GM23338 (cell line): ENCODE measurements around the gene LRMDA. TPM values are rescaled to one million over a fixed set of nuclear protein-coding genes. Genes with fewer than 3 reads are reported as not detected.

ENCODE experiments used
- ATAC-seq: fragments of 200-7000 bp; cut with Tn5 transposase; 3 replicates; pipeline ENCODE4 v1.9.1; 2020
- DNase-seq: peaks from one replicate; pipeline ENCODE4 v3.0.0-alpha.2; 2015; ENCODE audit warnings: low spot score
- H2AFZ ChIP-seq: fragments of 200-600 bp; sonication (generic); 2 replicates; pipeline ENCODE4 v1.8.0; 2016; ENCODE audit warnings: antibody characterized with exemption, mild to moderate bottlenecking, moderate library complexity
- H3F3A ChIP-seq: fragments of 200-600 bp; sonication (generic); replicated peaks from 2 replicates; pipeline ENCODE4 v1.8.0; 2017; ENCODE audit warnings: antibody characterized with exemption, mixed run types, low read depth
- H3K27ac ChIP-seq: fragments of 200-600 bp; sonication (generic); 2 replicates; pipeline ENCODE4 v1.6.1; 2016; ENCODE audit warnings: low read depth
- H3K27me3 ChIP-seq: fragments of 200-600 bp; sonication (generic); 2 replicates; pipeline ENCODE4 v1.8.0; 2016; ENCODE audit warnings: mild to moderate bottlenecking, mixed run types, moderate library complexity; ENCODE audit not compliant: insufficient read depth
- H3K36me3 ChIP-seq: fragments of 200-600 bp; sonication (generic); 2 replicates; pipeline ENCODE4 v1.8.0; 2016; ENCODE audit warnings: mild to moderate bottlenecking; ENCODE audit not compliant: insufficient read depth
- H3K4me1 ChIP-seq: fragments of 200-600 bp; sonication (generic); 2 replicates; pipeline ENCODE4 v1.8.0; 2016; ENCODE audit warnings: mild to moderate bottlenecking, moderate library complexity; ENCODE audit not compliant: insufficient read depth
- H3K4me2 ChIP-seq: fragments of 200-600 bp; sonication (generic); 2 replicates; pipeline ENCODE4 v1.7.1; 2017; ENCODE audit warnings: mixed run types
- H3K4me3 ChIP-seq: fragments of 200-600 bp; sonication (generic); 2 replicates; pipeline ENCODE4 v1.6.1; 2016; ENCODE audit warnings: mixed run types
- H3K79me2 ChIP-seq: fragments of 200-600 bp; sonication (generic); replicated peaks from 2 replicates; pipeline ENCODE4 v1.8.0; 2017; ENCODE audit warnings: mild to moderate bottlenecking; ENCODE audit not compliant: insufficient read depth
- H3K9me2 ChIP-seq: fragments of 200-600 bp; sonication (generic); 2 replicates; pipeline ENCODE4 v1.8.0; 2017; ENCODE audit not compliant: insufficient read depth
- H4K20me1 ChIP-seq: fragments of 200-600 bp; sonication (generic); replicated peaks from 2 replicates; pipeline ENCODE4 v1.8.0; 2017; ENCODE audit warnings: mild to moderate bottlenecking; ENCODE audit not compliant: insufficient read depth
- H3K27ac Mint-ChIP-seq: 2 replicates; pipeline ENCODE4 v1.8.0; 2020; ENCODE audit warnings: inconsistent platforms, mild to moderate bottlenecking, moderate library complexity, mixed read lengths
- H3K27me3 Mint-ChIP-seq: 3 replicates; pipeline ENCODE4 v1.8.0; 2022; ENCODE audit warnings: low read depth, mild to moderate bottlenecking, moderate library complexity, mixed read lengths, inconsistent platforms; ENCODE audit not compliant: insufficient read depth, poor library complexity
- H3K36me3 Mint-ChIP-seq: 3 replicates; pipeline ENCODE4 v1.8.0; 2021; ENCODE audit warnings: low read depth, mild to moderate bottlenecking, inconsistent platforms, moderate library complexity, mixed read lengths
- H3K4me1 Mint-ChIP-seq: 3 replicates; pipeline ENCODE4 v1.8.0; 2020; ENCODE audit warnings: mild to moderate bottlenecking, inconsistent platforms, mixed read lengths
- H3K4me3 Mint-ChIP-seq: 3 replicates; pipeline ENCODE4 v1.8.0; 2021; ENCODE audit warnings: moderate library complexity, mild to moderate bottlenecking, inconsistent platforms, mixed read lengths
- H3K9me3 Mint-ChIP-seq: 3 replicates; pipeline ENCODE4 v1.8.0; 2020; ENCODE audit warnings: moderate library complexity, mild to moderate bottlenecking, inconsistent platforms, mixed read lengths
- CTCF ChIP-seq, 2 experiments: fragments of 200-600 bp in 1 of 2; sonication (generic) in 1 of 2; conservative IDR thresholded peaks; 2 replicates each; pipeline versions ENCODE4 v1.5.1 to v1.6.1; 2016 to 2017; ENCODE audit warnings: antibody characterized with exemption in 2 of 2, low read depth in 2 of 2, mild to moderate bottlenecking in 2 of 2, moderate library complexity in 1 of 2
- ETS1 ChIP-seq: IDR thresholded peaks from 2 replicates; pipeline ENCODE4 v1.6.1; 2016; ENCODE audit warnings: antibody characterized with exemption
- EZH2 ChIP-seq: fragments of 200-600 bp; sonication (generic); IDR thresholded peaks from one replicate; pipeline ENCODE4 v1.8.0; 2017; ENCODE audit warnings: antibody characterized with exemption, mild to moderate bottlenecking, low read depth; ENCODE audit not compliant: unreplicated experiment
- JUNB ChIP-seq: IDR thresholded peaks from one replicate; pipeline ENCODE4 v1.6.1; 2016; ENCODE audit warnings: antibody characterized with exemption; ENCODE audit not compliant: unreplicated experiment
- NANOG ChIP-seq: IDR thresholded peaks from 2 replicates; pipeline ENCODE4 v1.6.1; 2016; ENCODE audit warnings: antibody characterized with exemption, borderline replicate concordance
- POLR2AphosphoS5 ChIP-seq: IDR thresholded peaks from 2 replicates; pipeline ENCODE4 v1.6.1; 2016; ENCODE audit warnings: antibody characterized with exemption, low read depth
- REST ChIP-seq: IDR thresholded peaks from one replicate; pipeline ENCODE4 v1.6.1; 2018; ENCODE audit warnings: antibody characterized with exemption; ENCODE audit not compliant: unreplicated experiment
- STAT1 ChIP-seq: IDR thresholded peaks from one replicate; pipeline ENCODE4 v1.6.1; 2016; ENCODE audit warnings: antibody characterized with exemption; ENCODE audit not compliant: unreplicated experiment
- ZNF331 ChIP-seq: fragments of 250-450 bp; sonication (Bioruptor Pico); IDR thresholded peaks from 2 replicates; pipeline ENCODE4 v1.5.0; 2020; ENCODE audit warnings: low read depth, mild to moderate bottlenecking, moderate library complexity
- ZNF462 ChIP-seq: fragments of 250-450 bp; sonication (Bioruptor Pico); IDR thresholded peaks from 2 replicates; pipeline ENCODE4 v1.5.0; 2020; ENCODE audit warnings: mild to moderate bottlenecking, moderate library complexity
- polyA plus RNA-seq: library from polyadenylated mRNA; unstranded; fragments of >200 nt; fragmentation: Nextera tagmentation; extraction: Ambion mirVana; gene quantifications from 2 replicates; pipeline ENCODE4 v1.2.1, GENCODE V29; 2016
- total RNA-seq: library from RNA; depleted of rRNA; stranded (reverse); fragments of >200 nt; shearing (Covaris generic); gene quantifications from 2 replicates; pipeline ENCODE4 v1.2.3, GENCODE V29; 2014

The LRMDA gene
- total and polyA plus RNA-seq, 2 experiments from 2014 or later: 0.90 to 1.8 TPM

- no peaks in the 10 kb centered on the region for H3K9me3 Mint-ChIP-seq
- no peaks in the 10 kb centered on the region for H3K9me2 ChIP-seq
- H3K4me1 Mint-ChIP-seq: peaks cover 38% of the 10 kb centered on the region
- no peak overlapping the region for H3K4me2 ChIP-seq
- H3F3A ChIP-seq: 0 out of 2 replicates have a peak, but pooled peaks cover 4% of the 10 kb centered on the region
- peak; percentile 21 for TF ChIP-seq EZH2
- TF ChIP-seq REST: no peak
- DNase-seq (no peak), ATAC-seq (no peak)
- no peaks in the 10 kb centered on the region for H3K36me3 ChIP-seq
- no peak overlapping the region for H3K27ac Mint-ChIP-seq
- peaks cover 33% of the 10 kb centered on the region for H4K20me1 ChIP-seq
- no peak overlapping the region for H2AFZ ChIP-seq
- H3K27me3 Mint-ChIP-seq: peaks cover 97% of the 10 kb centered on the region
- no peaks in the 10 kb centered on the region for H3K79me2 ChIP-seq
- H3K36me3 Mint-ChIP-seq: no peaks in the 10 kb centered on the region
- H3K27ac ChIP-seq: no peak overlapping the region
- H3K4me1 ChIP-seq: peaks cover 28% of the 10 kb centered on the region
- H3K4me3 Mint-ChIP-seq: no peak overlapping the region
- no peak overlapping the region for H3K4me3 ChIP-seq
- peaks cover 100% of the 10 kb centered on the region for H3K27me3 ChIP-seq
These were observed 16.9 kb upstream of the LRMDA start for GRCh38 chr10:75414527-75414926.

- no peak overlapping the region for H2AFZ ChIP-seq
- no peaks in the 10 kb centered on the region for H3K79me2 ChIP-seq
- DNase-seq (peak; percentile 87), ATAC-seq (peak; percentile 98)
- H3K4me1 Mint-ChIP-seq: peaks cover 26% of the 10 kb centered on the region
- H3K4me2 ChIP-seq: no peak overlapping the region
- H3K27ac Mint-ChIP-seq: no peak overlapping the region
- H3K9me3 Mint-ChIP-seq: no peaks in the 10 kb centered on the region
- peaks cover 100% of the 10 kb centered on the region for H3K27me3 ChIP-seq
- no peaks in the 10 kb centered on the region for H3K9me2 ChIP-seq
- no peak for TF ChIP-seq EZH2
- peak; percentile 89 for TF ChIP-seq NANOG
- TF ChIP-seq ZNF331 (CRISPR knock-in tag): no peak
- TF ChIP-seq CTCF (conservative IDR thresholded peaks at IDR 0.05; ENCODE audit: low read depth in 2 of 2): no peak
- TF ChIP-seq POLR2AphosphoS5: peak; percentile 53
- no peak for TF ChIP-seq JUNB
- TF ChIP-seq STAT1: no peak
- TF ChIP-seq ZNF462 (CRISPR knock-in tag): no peak
- no peak for TF ChIP-seq ETS1
- H3F3A ChIP-seq: no peaks in the 10 kb centered on the region
- peaks cover 10% of the 10 kb centered on the region for H3K4me1 ChIP-seq
- H3K4me3 Mint-ChIP-seq: no peak overlapping the region
- H3K36me3 ChIP-seq: no peaks in the 10 kb centered on the region
- peaks cover 92% of the 10 kb centered on the region for H3K27me3 Mint-ChIP-seq
- no peaks in the 10 kb centered on the region for H3K36me3 Mint-ChIP-seq
- H4K20me1 ChIP-seq: peaks cover 19% of the 10 kb centered on the region; the same call in 1 of the 2 replicates
- H3K27ac ChIP-seq: no peak overlapping the region
- H3K4me3 ChIP-seq: no peak overlapping the region
These were observed 13.9 kb upstream of the LRMDA start for GRCh38 chr10:75417522-75417927.
